ENCODE data around the gene DNM2.

DNA sequence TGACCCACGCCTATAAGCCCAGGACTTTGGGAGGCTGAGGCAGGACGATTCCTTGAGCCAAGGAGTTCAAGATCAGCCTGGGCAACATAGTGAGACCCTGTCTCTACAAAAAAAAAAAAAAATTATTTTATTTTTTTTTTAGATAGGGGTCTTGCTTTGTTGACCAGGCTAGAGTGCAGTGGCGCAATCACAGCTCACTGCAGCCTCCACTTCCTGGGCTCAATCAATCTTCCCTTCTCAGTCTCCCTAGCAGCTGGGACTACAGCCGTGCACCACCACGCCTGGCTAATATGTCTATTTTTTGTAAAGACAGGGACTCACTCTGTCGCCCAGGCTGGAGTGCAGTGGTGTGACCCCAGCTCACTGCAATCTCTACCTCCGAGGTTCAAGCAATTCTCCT lies 135.1 kb downstream of the DNM2 start:
- no peak for TF ChIP-seq POLR2AphosphoS5 (IDR thresholded peaks at IDR 0.05; ENCODE audit: borderline replicate concordance, low read depth, low read length)
- TF ChIP-seq EZH2 (IDR thresholded peaks at IDR 0.05), result no peak
